HCT116 (cell line): ENCODE results near the gene RPS6KA2. TPM values are rescaled to one million over a fixed set of nuclear protein-coding genes. Genes with fewer than 3 reads are reported as not detected.

Experiments
- ATAC-seq: fragments of 200-7000 bp; cut with Tn5 transposase; 2 replicates; pipeline ENCODE4 v1.9.1; 2020; ENCODE audit warnings: mild to moderate bottlenecking, moderate library complexity
- BruUV-seq: library from RNA; stranded (reverse); fragments of 400-500 nt; replicated peaks from 2 replicates; lab custom pipeline; 2021; lab: Mats Ljungman, UMichigan
- CTCF ChIA-PET: fragments of 300-600 bp; sonication (Branson Sonifier 250); formaldehyde crosslinking; loops from one replicate; lab custom pipeline; 2021; ENCODE audit warnings: antibody characterized with exemption; lab: Charles Lee
- POLR2A ChIA-PET: fragments of 300-600, 350-600 bp; sonication (Branson Sonifier 250); formaldehyde crosslinking; loops from one replicate; lab custom pipeline; 2021; ENCODE audit warnings: antibody characterized with exemption; lab: Charles Lee
- RAD21 ChIA-PET, 2 experiments: fragments of 300-600 bp; sonication (Branson Sonifier 250); formaldehyde crosslinking; loops; one replicate each; lab custom pipeline; 2023; ENCODE audit warnings: low total read pairs in 2 of 2; ENCODE audit not compliant: uncharacterized antibody in 2 of 2, unreplicated experiment in 2 of 2, low non-redundant PET in 1 of 2; lab: Charles Lee
- DNase-seq: peaks from one replicate; pipeline ENCODE4 v3.0.0-alpha.2; 2010; ENCODE audit warnings: low read depth, low spot score
- H2AFZ ChIP-seq: fragments of 200-600 bp; shearing (Covaris generic), sonication (generic); 2 replicates; pipeline ENCODE4 v1.6.1; 2017; ENCODE audit warnings: low read depth, mixed run types, mixed read lengths, antibody characterized with exemption, low read length; ENCODE audit not compliant: poor library complexity, severe bottlenecking
- H3K27ac ChIP-seq: 2 replicates; pipeline ENCODE4 v1.5.1; 2012; ENCODE audit warnings: low read depth, low read length
- H3K27me3 ChIP-seq: fragments of 200-600 bp; sonication (generic); 2 replicates; pipeline ENCODE4 v1.6.1; 2016; ENCODE audit warnings: mixed run types, low read length, mixed read lengths; ENCODE audit not compliant: insufficient read depth
- H3K36me3 ChIP-seq, 2 experiments: fragments of 200-500 bp in 1 of 2; fragments of 200-600 bp in 1 of 2; sonication (Bioruptor generic) in 1 of 2; sonication (generic) in 1 of 2; 2 replicates each; pipeline versions ENCODE4 v1.5.1 to v1.6.1; 2014 to 2016; ENCODE audit warnings: low read length in 2 of 2, inconsistent platforms in 1 of 2, mixed read lengths in 1 of 2, mixed run types in 1 of 2; ENCODE audit not compliant: insufficient read depth in 2 of 2, control insufficient read depth in 1 of 2
- H3K4me1 ChIP-seq, 2 experiments: fragments of 200-600 bp in 1 of 2; sonication (generic) in 1 of 2; 2 replicates each; pipeline versions ENCODE4 v1.5.1 to v1.6.1; 2012 to 2017; ENCODE audit warnings: low read length in 2 of 2, inconsistent platforms in 1 of 2, mild to moderate bottlenecking in 1 of 2, mixed read lengths in 1 of 2, mixed run types in 1 of 2, moderate library complexity in 1 of 2; ENCODE audit not compliant: insufficient read depth in 2 of 2, control insufficient read depth in 1 of 2
- H3K4me2 ChIP-seq: fragments of 200-600 bp; sonication (generic); 2 replicates; pipeline ENCODE4 v1.6.1; 2017; ENCODE audit warnings: mixed run types, low read length, mixed read lengths
- H3K4me3 ChIP-seq, 2 experiments: fragments of 200-600 bp in 1 of 2; sonication (generic) in 1 of 2; replicated peaks in 1 of 2; 2 replicates each; pipeline ENCODE4 v1.5.1; 2011 to 2016; ENCODE audit warnings: low read length in 2 of 2, control low read depth in 1 of 2, low read depth in 1 of 2, mild to moderate bottlenecking in 1 of 2, mixed read lengths in 1 of 2, mixed run types in 1 of 2
- H3K79me2 ChIP-seq: fragments of 200-600 bp; sonication (generic); 2 replicates; pipeline ENCODE4 v1.6.1; 2017; ENCODE audit warnings: mild to moderate bottlenecking, mixed run types, low read length, moderate library complexity, mixed read lengths; ENCODE audit not compliant: insufficient read depth
- H3K9ac ChIP-seq: fragments of 200-600 bp; sonication (generic); 2 replicates; pipeline ENCODE4 v1.6.1; 2016; ENCODE audit warnings: low read length, mixed read lengths
- H3K9me2 ChIP-seq: fragments of 200-600 bp; sonication (generic), shearing (Covaris generic); 2 replicates; pipeline ENCODE4 v1.6.1; 2017; ENCODE audit warnings: mixed run types, mild to moderate bottlenecking, moderate library complexity; ENCODE audit not compliant: insufficient read depth
- H3K9me3 ChIP-seq, 2 experiments: fragments of 200-500 bp in 1 of 2; fragments of 200-600 bp in 1 of 2; sonication (Bioruptor generic) in 1 of 2; sonication (generic) in 1 of 2; 2 replicates each; pipeline ENCODE4 v1.6.1; 2014 to 2017; ENCODE audit warnings: low read length in 2 of 2, mixed read lengths in 2 of 2, inconsistent platforms in 1 of 2, low read depth in 1 of 2, mild to moderate bottlenecking in 1 of 2, mixed run types in 1 of 2, moderate library complexity in 1 of 2; ENCODE audit not compliant: control insufficient read depth in 1 of 2, insufficient read depth in 1 of 2
- H4K20me1 ChIP-seq: fragments of 200-600 bp; sonication (generic), shearing (Covaris generic); 2 replicates; pipeline ENCODE4 v1.6.1; 2017; ENCODE audit warnings: mixed run types, mild to moderate bottlenecking, moderate library complexity; ENCODE audit not compliant: insufficient read depth
- CBX3 ChIP-seq: IDR thresholded peaks from 2 replicates; pipeline ENCODE4 v1.6.1; 2012; ENCODE audit warnings: low read depth
- CEBPB ChIP-seq: IDR thresholded peaks from 2 replicates; pipeline ENCODE4 v1.6.1; 2012; ENCODE audit warnings: low read depth
- CTCF ChIP-seq, 3 experiments: fragments of 200-600 bp in 1 of 3; sonication (generic) in 1 of 3; IDR thresholded peaks in 2 of 3; conservative IDR thresholded peaks in 1 of 3; 2 replicates each; pipeline ENCODE4 v1.5.1; 2012 to 2017; ENCODE audit warnings: low read depth in 2 of 3, low read length in 2 of 3, antibody characterized with exemption in 1 of 3, borderline replicate concordance in 1 of 3, control low read depth in 1 of 3, mild to moderate bottlenecking in 1 of 3, mixed read lengths in 1 of 3, mixed run types in 1 of 3, moderate library complexity in 1 of 3; ENCODE audit not compliant: insufficient read depth in 1 of 3
- ELF1 ChIP-seq: IDR thresholded peaks from 2 replicates; pipeline ENCODE4 v1.6.1; 2012; ENCODE audit warnings: low read depth, borderline replicate concordance
- EZH2 ChIP-seq: fragments of 200-600 bp; sonication (generic); IDR thresholded peaks from 2 replicates; pipeline ENCODE4 v1.6.1; 2017; ENCODE audit warnings: antibody characterized with exemption, mixed run types
- EZH2phosphoT487 ChIP-seq: fragments of 200-600 bp; IDR thresholded peaks from 2 replicates; pipeline ENCODE4 v1.6.1; 2018; ENCODE audit warnings: antibody characterized with exemption, borderline replicate concordance
- JUND ChIP-seq: IDR thresholded peaks from 2 replicates; pipeline ENCODE4 v1.6.1; 2012
- POLR2A ChIP-seq: IDR thresholded peaks from 2 replicates; pipeline ENCODE4 v1.7.0; 2011; ENCODE audit warnings: borderline replicate concordance; ENCODE audit not compliant: insufficient read depth, insufficient read length; ENCODE audit errors: extremely low read depth
- POLR2AphosphoS5 ChIP-seq: IDR thresholded peaks from 2 replicates; pipeline ENCODE4 v1.6.1; 2011; ENCODE audit warnings: mild to moderate bottlenecking, low read depth, low read length, moderate library complexity
- SIN3A ChIP-seq: IDR thresholded peaks from 2 replicates; pipeline ENCODE4 v1.6.1; 2012; ENCODE audit warnings: low read depth
- SRF ChIP-seq: IDR thresholded peaks from 2 replicates; pipeline ENCODE4 v1.6.1; 2012; ENCODE audit warnings: low read depth
- TCF7L2 ChIP-seq: IDR thresholded peaks from 2 replicates; pipeline ENCODE4 v1.7.0; 2011; ENCODE audit warnings: borderline replicate concordance, inconsistent platforms; ENCODE audit not compliant: insufficient read depth, insufficient read length; ENCODE audit errors: extremely low read depth
- YY1 ChIP-seq: IDR thresholded peaks from 2 replicates; pipeline ENCODE4 v1.6.1; 2011; ENCODE audit warnings: low read length, low read depth, moderate library complexity, mild to moderate bottlenecking; ENCODE audit not compliant: insufficient replicate concordance; ENCODE audit errors: extremely low read depth
- ZFX ChIP-seq: fragments of 450-650 bp; IDR thresholded peaks from 2 replicates; pipeline ENCODE4 v1.6.1; 2017
- intact Hi-C: fragments of 100-400 bp; cut with micrococcal nuclease; formaldehyde crosslinking; loops from 2 replicates; pipeline ENCODE4 v1.10.0; 2022
- total RNA-seq: library from RNA; stranded (reverse); gene quantifications from one replicate; pipeline ENCODE4 v1.2.1, GENCODE V29; 2021; ENCODE audit not compliant: unreplicated experiment
- TF ChIP-seq, protein P1 (sequence below): IDR thresholded peaks from 2 replicates; pipeline ENCODE4 v1.6.1; 2012
- TF ChIP-seq, protein P2 (sequence below): IDR thresholded peaks from 2 replicates; pipeline ENCODE4 v1.6.1; 2012; ENCODE audit warnings: low read depth
- TF ChIP-seq, protein P3 (sequence below): IDR thresholded peaks from 2 replicates; pipeline ENCODE4 v1.6.1; 2012

Gene RPS6KA2
- total RNA-seq, 1 experiment from 2014 or later, result 8.5 TPM

GRCh38 chr6:166659581-166659980 is 32.5 kb upstream of the RPS6KA2 start:
- Histone ChIP-seq H3K79me2 (no peaks in the 10 kb centered on the region), H3K4me2 (no peak overlapping the region), H3K9ac (no peak overlapping the region), H3K27me3 (no peaks in the 10 kb centered on the region), H3K4me3 (no peak overlapping the region), H4K20me1 (no peaks in the 10 kb centered on the region), H3K4me1 (peaks cover 0 to 4% of the 10 kb centered on the region in 2 experiments; a peak in 1 of 4 replicates), H3K36me3 (no peaks in the 10 kb centered on the region), H2AFZ (no peak overlapping the region), H3K27ac (no peak overlapping the region), H3K9me3 (no peaks in the 10 kb centered on the region), H3K9me2 (no peaks in the 10 kb centered on the region)
- BruUV-seq, result no TSS peak
- RAD21 ChIA-PET, result no interaction called here
- no peak for ATAC-seq
- CTCF ChIA-PET, result no interaction called here
- no peak for DNase-seq
- TF ChIP-seq CTCF (IDR thresholded peaks at IDR 0.05 in 2 of 3, conservative IDR thresholded peaks at IDR 0.05 in 1 of 3; ENCODE audit: borderline replicate concordance in 1 of 3, insufficient read depth in 1 of 3, low read depth in 2 of 3, low read length in 2 of 3), result no peak
- TF ChIP-seq POLR2A, result no peak
- TF ChIP-seq SRF, result no peak
- no peak for TF ChIP-seq TCF7L2
- TF ChIP-seq, protein P1, sequence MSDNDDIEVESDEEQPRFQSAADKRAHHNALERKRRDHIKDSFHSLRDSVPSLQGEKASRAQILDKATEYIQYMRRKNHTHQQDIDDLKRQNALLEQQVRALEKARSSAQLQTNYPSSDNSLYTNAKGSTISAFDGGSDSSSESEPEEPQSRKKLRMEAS, result no peak
- no peak for TF ChIP-seq JUND
- TF ChIP-seq, protein P2, sequence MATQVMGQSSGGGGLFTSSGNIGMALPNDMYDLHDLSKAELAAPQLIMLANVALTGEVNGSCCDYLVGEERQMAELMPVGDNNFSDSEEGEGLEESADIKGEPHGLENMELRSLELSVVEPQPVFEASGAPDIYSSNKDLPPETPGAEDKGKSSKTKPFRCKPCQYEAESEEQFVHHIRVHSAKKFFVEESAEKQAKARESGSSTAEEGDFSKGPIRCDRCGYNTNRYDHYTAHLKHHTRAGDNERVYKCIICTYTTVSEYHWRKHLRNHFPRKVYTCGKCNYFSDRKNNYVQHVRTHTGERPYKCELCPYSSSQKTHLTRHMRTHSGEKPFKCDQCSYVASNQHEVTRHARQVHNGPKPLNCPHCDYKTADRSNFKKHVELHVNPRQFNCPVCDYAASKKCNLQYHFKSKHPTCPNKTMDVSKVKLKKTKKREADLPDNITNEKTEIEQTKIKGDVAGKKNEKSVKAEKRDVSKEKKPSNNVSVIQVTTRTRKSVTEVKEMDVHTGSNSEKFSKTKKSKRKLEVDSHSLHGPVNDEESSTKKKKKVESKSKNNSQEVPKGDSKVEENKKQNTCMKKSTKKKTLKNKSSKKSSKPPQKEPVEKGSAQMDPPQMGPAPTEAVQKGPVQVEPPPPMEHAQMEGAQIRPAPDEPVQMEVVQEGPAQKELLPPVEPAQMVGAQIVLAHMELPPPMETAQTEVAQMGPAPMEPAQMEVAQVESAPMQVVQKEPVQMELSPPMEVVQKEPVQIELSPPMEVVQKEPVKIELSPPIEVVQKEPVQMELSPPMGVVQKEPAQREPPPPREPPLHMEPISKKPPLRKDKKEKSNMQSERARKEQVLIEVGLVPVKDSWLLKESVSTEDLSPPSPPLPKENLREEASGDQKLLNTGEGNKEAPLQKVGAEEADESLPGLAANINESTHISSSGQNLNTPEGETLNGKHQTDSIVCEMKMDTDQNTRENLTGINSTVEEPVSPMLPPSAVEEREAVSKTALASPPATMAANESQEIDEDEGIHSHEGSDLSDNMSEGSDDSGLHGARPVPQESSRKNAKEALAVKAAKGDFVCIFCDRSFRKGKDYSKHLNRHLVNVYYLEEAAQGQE, result no peak
- no peak for TF ChIP-seq YY1
- no peak for TF ChIP-seq POLR2AphosphoS5
- TF ChIP-seq CEBPB, result no peak
- TF ChIP-seq EZH2, result no peak
- TF ChIP-seq CBX3, result no peak
- no peak for TF ChIP-seq EZH2phosphoT487
- no peak for TF ChIP-seq ZFX
- TF ChIP-seq, protein P3, sequence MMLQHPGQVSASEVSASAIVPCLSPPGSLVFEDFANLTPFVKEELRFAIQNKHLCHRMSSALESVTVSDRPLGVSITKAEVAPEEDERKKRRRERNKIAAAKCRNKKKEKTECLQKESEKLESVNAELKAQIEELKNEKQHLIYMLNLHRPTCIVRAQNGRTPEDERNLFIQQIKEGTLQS, result no peak
- TF ChIP-seq ELF1, result no peak
- TF ChIP-seq SIN3A, result no peak
- POLR2A ChIA-PET, result no interaction called here
- intact Hi-C loops, result no loop called here
